Stimulated activated CD8-positive, alpha-beta memory T cell treated with anti-CD3 and anti-CD28 coated beads, Interleukin-12 subunit alpha, Interleukin-12 subunit beta, amount 100 ng/mL, for 24 hours (primary cell): ENCODE measurements around the gene CLIC2.
"Not testable (repeated sequence)": the region's sequence is repeated elsewhere in the genome, so short reads cannot be mapped to it uniquely, and the experiment has no call there.

Experiments used
- DNase-seq: peaks from one replicate; pipeline ENCODE4 v3.0.0-alpha.2; 2020; ENCODE audit errors: extremely low read depth

Gene CLIC2

GRCh38 chrX:155334486-155335336, at the start of gene CLIC2:
Gene CLIC2 (minus strand): TSS chrX:155334614. CDS start chrX:155334427, 187 bp downstream.
- no peak for DNase-seq

GRCh38 chrX:155382529-155382967, 48.1 kb upstream of the CLIC2 start:
- not testable (repeated sequence) for DNase-seq

GRCh38 chrX:155381843-155382528, 47.6 kb upstream of the CLIC2 start, which contains the start of gene F8A2:
Gene F8A2 (plus strand): TSS chrX:155382095. CDS start chrX:155382115, 20 bp downstream.
- not testable (repeated sequence) for DNase-seq

GRCh38 chrX:155379802-155380201, 45.4 kb upstream of the CLIC2 start:
- DNase-seq: not testable (repeated sequence)

GRCh38 chrX:155373777-155374458, 39.5 kb upstream of the CLIC2 start:
- DNase-seq: not testable (repeated sequence)

GRCh38 chrX:155363712-155364111, 29.3 kb upstream of the CLIC2 start:
- not testable (repeated sequence) for DNase-seq

GRCh38 chrX:155349448-155349847, 15.0 kb upstream of the CLIC2 start:
- DNase-seq: not testable (repeated sequence)

- not testable (repeated sequence) for DNase-seq
Observed at GRCh38 chrX:155345689-155346088, 11.3 kb upstream of the CLIC2 start.

- not testable (repeated sequence) for DNase-seq
Observed at GRCh38 chrX:155335337-155335712, 911 bp upstream of the CLIC2 start.

GRCh38 chrX:155333544-155334100, 792 bp downstream of the CLIC2 start:
- DNase-seq: no peak

GRCh38 chrX:155330992-155331391, 3.4 kb downstream of the CLIC2 start:
- no peak for DNase-seq

- DNase-seq: no peak
Observed at GRCh38 chrX:155329293-155329692, 5.1 kb downstream of the CLIC2 start.

GRCh38 chrX:155326610-155327009, 7.8 kb downstream of the CLIC2 start:
- DNase-seq: no peak

- DNase-seq: no peak
Observed at GRCh38 chrX:155314260-155314659, 20.2 kb downstream of the CLIC2 start.

GRCh38 chrX:155313766-155314165, 20.6 kb downstream of the CLIC2 start:
- no peak for DNase-seq

GRCh38 chrX:155293771-155294170, 40.6 kb downstream of the CLIC2 start:
- no peak for DNase-seq

- DNase-seq: no peak
Observed at GRCh38 chrX:155279873-155280272, 54.5 kb downstream of the CLIC2 start.

- DNase-seq: no peak
Observed at GRCh38 chrX:155270969-155271368, 63.4 kb downstream of the CLIC2 start.

- not testable (repeated sequence) for DNase-seq
Observed at GRCh38 chrX:155267995-155268394, 66.4 kb downstream of the CLIC2 start.

GRCh38 chrX:155266439-155266838, 68.0 kb downstream of the CLIC2 start:
- no peak for DNase-seq

- peak; percentile 38 for DNase-seq
Observed at GRCh38 chrX:155263854-155264628, 70.4 kb downstream of the CLIC2 start, which contains the start of gene RAB39B. Gene RAB39B (minus strand): TSS chrX:155264491. CDS start chrX:155264288, 203 bp downstream.
